Neural cell (in vitro differentiated cells): Measurements from ENCODE around the gene FGF5. TPM values are rescaled to one million over a fixed set of nuclear protein-coding genes. Genes with fewer than 3 reads are reported as not detected.
A peak's percentile ranks its signal among the peaks of the same experiment; 100 is the strongest.

Source experiments
- H2AFZ ChIP-seq: fragments of 200-600, 300-800 bp; sonication (generic), shearing (Covaris generic); 2 replicates; pipeline ENCODE4 v1.6.0; 2014; ENCODE audit warnings: low read depth, mild to moderate bottlenecking, antibody characterized with exemption, low read length, moderate library complexity
- H3F3A ChIP-seq: fragments of 200-600 bp; shearing (Covaris generic); 2 replicates; pipeline ENCODE4 v1.6.1; 2016; ENCODE audit warnings: mild to moderate bottlenecking, moderate library complexity, mixed read lengths, antibody characterized with exemption, low read length; ENCODE audit not compliant: insufficient read depth, poor library complexity, severe bottlenecking
- H3K27ac ChIP-seq: fragments of 200-600, 300-800 bp; sonication (generic), shearing (Covaris generic); 2 replicates; pipeline ENCODE4 v1.5.1; 2014; ENCODE audit warnings: mild to moderate bottlenecking, low read length, moderate library complexity
- H3K27me3 ChIP-seq: fragments of 300-800, 200-600 bp; sonication (generic), shearing (Covaris generic); 2 replicates; pipeline ENCODE4 v1.6.0; 2014; ENCODE audit warnings: mild to moderate bottlenecking, low read depth, low read length, moderate library complexity; ENCODE audit not compliant: insufficient read depth
- H3K36me3 ChIP-seq: fragments of 300-800, 200-600 bp; sonication (generic), shearing (Covaris generic); 2 replicates; pipeline ENCODE4 v1.5.1; 2014; ENCODE audit warnings: mild to moderate bottlenecking, antibody characterized with exemption, low read length, moderate library complexity; ENCODE audit not compliant: insufficient read depth
- H3K4me2 ChIP-seq: fragments of 300-800, 200-600 bp; sonication (generic), shearing (Covaris generic); 2 replicates; pipeline ENCODE4 v1.6.0; 2014; ENCODE audit warnings: mild to moderate bottlenecking, low read length
- H3K4me3 ChIP-seq: fragments of 300-800, 200-600 bp; sonication (generic), shearing (Covaris generic); 2 replicates; pipeline ENCODE4 v1.5.1; 2014; ENCODE audit warnings: mild to moderate bottlenecking, low read length, moderate library complexity
- H3K79me2 ChIP-seq: fragments of 200-600 bp; shearing (Covaris generic); replicated peaks from 2 replicates; pipeline ENCODE4 v1.6.0; 2014; ENCODE audit warnings: mild to moderate bottlenecking, low read length, moderate library complexity; ENCODE audit not compliant: insufficient read depth
- H3K9ac ChIP-seq: fragments of 300-800, 200-600 bp; sonication (generic), shearing (Covaris generic); 2 replicates; pipeline ENCODE4 v1.6.1; 2016; ENCODE audit warnings: mild to moderate bottlenecking, low read length, mixed read lengths
- H3K9me2 ChIP-seq: fragments of 200-600 bp; shearing (Covaris generic); 2 replicates; pipeline ENCODE4 v1.6.1; 2016; ENCODE audit warnings: mild to moderate bottlenecking, low read length, mixed read lengths; ENCODE audit not compliant: insufficient read depth
- H3K9me3 ChIP-seq: fragments of 200-600, 300-800 bp; sonication (generic), shearing (Covaris generic); 2 replicates; pipeline ENCODE4 v1.6.1; 2016; ENCODE audit warnings: mild to moderate bottlenecking, mixed run types, low read length, moderate library complexity, mixed read lengths
- H4K20me1 ChIP-seq: fragments of 200-600 bp; shearing (Covaris generic); 2 replicates; pipeline ENCODE4 v1.6.1; 2016; ENCODE audit warnings: mild to moderate bottlenecking, mixed run types; ENCODE audit not compliant: insufficient read depth
- EP300 ChIP-seq: fragments of 450-650 bp; conservative IDR thresholded peaks from 2 replicates; pipeline ENCODE4 v1.6.1; 2014; ENCODE audit warnings: antibody characterized with exemption, mild to moderate bottlenecking, moderate library complexity; ENCODE audit not compliant: poor library complexity, severe bottlenecking
- EZH2 ChIP-seq: fragments of 200-600, 300-800 bp; shearing (Covaris generic), sonication (generic); IDR thresholded peaks from 2 replicates; pipeline ENCODE4 v1.6.1; 2014; ENCODE audit warnings: antibody characterized with exemption, low read length, borderline replicate concordance, mild to moderate bottlenecking; ENCODE audit not compliant: insufficient read depth, poor library complexity, severe bottlenecking
- MXI1 ChIP-seq: fragments of 450-650 bp; conservative IDR thresholded peaks from 2 replicates; pipeline ENCODE4 v1.6.1; 2014; ENCODE audit warnings: antibody characterized with exemption, mild to moderate bottlenecking; ENCODE audit not compliant: poor library complexity, severe bottlenecking
- POLR2AphosphoS5 ChIP-seq: IDR thresholded peaks from 2 replicates; pipeline ENCODE4 v1.6.1; 2012
- RAD21 ChIP-seq: fragments of 450-650 bp; conservative IDR thresholded peaks from 2 replicates; pipeline ENCODE4 v1.6.1; 2014; ENCODE audit warnings: antibody characterized with exemption, mild to moderate bottlenecking, moderate library complexity
- SMC3 ChIP-seq: fragments of 450-650 bp; conservative IDR thresholded peaks from 2 replicates; pipeline ENCODE4 v1.6.1; 2014; ENCODE audit warnings: antibody characterized with exemption, mild to moderate bottlenecking, moderate library complexity; ENCODE audit not compliant: poor library complexity
- TAF1 ChIP-seq: IDR thresholded peaks from 2 replicates; pipeline ENCODE4 v1.6.1; 2012; ENCODE audit warnings: low read depth
- polyA plus RNA-seq: library from polyadenylated mRNA; depleted of rRNA; stranded (reverse); fragments of >200 nt; gene quantifications from 2 replicates; pipeline ENCODE4 v1.2.3, GENCODE V29; 2014
- TF ChIP-seq, protein P1 (sequence below): IDR thresholded peaks from 2 replicates; pipeline ENCODE4 v1.6.1; 2012; ENCODE audit warnings: borderline replicate concordance
- TF ChIP-seq, protein P2 (sequence below): fragments of 450-650 bp; IDR thresholded peaks from 2 replicates; pipeline ENCODE4 v1.5.1; 2014; ENCODE audit warnings: antibody characterized with exemption, mild to moderate bottlenecking, moderate library complexity; ENCODE audit not compliant: poor library complexity, severe bottlenecking

The FGF5 gene
- polyA plus RNA-seq, 1 donor from 2014 or later, result 0.26 TPM

DNA sequence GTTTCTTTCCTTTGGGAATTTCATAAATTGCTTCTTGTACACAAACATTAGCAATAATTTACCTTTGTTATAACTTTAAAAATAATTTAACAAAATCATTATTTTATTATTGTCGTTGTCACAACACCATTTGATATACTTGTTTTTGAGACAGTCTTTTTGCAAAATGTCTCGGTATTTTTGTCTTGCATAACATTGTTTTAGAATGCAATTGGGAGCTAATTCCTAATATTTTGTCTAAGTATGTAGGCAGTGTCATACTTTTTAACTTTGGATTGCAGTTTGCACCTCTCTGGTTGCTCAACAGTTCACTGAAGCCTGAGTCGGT lies 68.7 kb downstream of the FGF5 start:
- Histone ChIP-seq H3K4me2 (peak overlapping the region; percentile 67), H2AFZ (no peak overlapping the region), H3K36me3 (no peaks in the 10 kb centered on the region), H3K9me2 (no peaks in the 10 kb centered on the region), H3K9ac (no peak overlapping the region), H3K79me2 (no peaks in the 10 kb centered on the region), H4K20me1 (no peaks in the 10 kb centered on the region), H3K27ac (no peak overlapping the region), H3K4me3 (peak overlapping the region; percentile 83), H3K9me3 (no peaks in the 10 kb centered on the region), H3K27me3 (peaks cover 21% of the 10 kb centered on the region), H3F3A (no peaks in the 10 kb centered on the region)
- no peak for TF ChIP-seq POLR2AphosphoS5
- no peak for TF ChIP-seq EP300
- no peak for TF ChIP-seq EZH2
- TF ChIP-seq MXI1, result no peak
- TF ChIP-seq, protein P1, sequence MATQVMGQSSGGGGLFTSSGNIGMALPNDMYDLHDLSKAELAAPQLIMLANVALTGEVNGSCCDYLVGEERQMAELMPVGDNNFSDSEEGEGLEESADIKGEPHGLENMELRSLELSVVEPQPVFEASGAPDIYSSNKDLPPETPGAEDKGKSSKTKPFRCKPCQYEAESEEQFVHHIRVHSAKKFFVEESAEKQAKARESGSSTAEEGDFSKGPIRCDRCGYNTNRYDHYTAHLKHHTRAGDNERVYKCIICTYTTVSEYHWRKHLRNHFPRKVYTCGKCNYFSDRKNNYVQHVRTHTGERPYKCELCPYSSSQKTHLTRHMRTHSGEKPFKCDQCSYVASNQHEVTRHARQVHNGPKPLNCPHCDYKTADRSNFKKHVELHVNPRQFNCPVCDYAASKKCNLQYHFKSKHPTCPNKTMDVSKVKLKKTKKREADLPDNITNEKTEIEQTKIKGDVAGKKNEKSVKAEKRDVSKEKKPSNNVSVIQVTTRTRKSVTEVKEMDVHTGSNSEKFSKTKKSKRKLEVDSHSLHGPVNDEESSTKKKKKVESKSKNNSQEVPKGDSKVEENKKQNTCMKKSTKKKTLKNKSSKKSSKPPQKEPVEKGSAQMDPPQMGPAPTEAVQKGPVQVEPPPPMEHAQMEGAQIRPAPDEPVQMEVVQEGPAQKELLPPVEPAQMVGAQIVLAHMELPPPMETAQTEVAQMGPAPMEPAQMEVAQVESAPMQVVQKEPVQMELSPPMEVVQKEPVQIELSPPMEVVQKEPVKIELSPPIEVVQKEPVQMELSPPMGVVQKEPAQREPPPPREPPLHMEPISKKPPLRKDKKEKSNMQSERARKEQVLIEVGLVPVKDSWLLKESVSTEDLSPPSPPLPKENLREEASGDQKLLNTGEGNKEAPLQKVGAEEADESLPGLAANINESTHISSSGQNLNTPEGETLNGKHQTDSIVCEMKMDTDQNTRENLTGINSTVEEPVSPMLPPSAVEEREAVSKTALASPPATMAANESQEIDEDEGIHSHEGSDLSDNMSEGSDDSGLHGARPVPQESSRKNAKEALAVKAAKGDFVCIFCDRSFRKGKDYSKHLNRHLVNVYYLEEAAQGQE, result no peak
- TF ChIP-seq, protein P2, sequence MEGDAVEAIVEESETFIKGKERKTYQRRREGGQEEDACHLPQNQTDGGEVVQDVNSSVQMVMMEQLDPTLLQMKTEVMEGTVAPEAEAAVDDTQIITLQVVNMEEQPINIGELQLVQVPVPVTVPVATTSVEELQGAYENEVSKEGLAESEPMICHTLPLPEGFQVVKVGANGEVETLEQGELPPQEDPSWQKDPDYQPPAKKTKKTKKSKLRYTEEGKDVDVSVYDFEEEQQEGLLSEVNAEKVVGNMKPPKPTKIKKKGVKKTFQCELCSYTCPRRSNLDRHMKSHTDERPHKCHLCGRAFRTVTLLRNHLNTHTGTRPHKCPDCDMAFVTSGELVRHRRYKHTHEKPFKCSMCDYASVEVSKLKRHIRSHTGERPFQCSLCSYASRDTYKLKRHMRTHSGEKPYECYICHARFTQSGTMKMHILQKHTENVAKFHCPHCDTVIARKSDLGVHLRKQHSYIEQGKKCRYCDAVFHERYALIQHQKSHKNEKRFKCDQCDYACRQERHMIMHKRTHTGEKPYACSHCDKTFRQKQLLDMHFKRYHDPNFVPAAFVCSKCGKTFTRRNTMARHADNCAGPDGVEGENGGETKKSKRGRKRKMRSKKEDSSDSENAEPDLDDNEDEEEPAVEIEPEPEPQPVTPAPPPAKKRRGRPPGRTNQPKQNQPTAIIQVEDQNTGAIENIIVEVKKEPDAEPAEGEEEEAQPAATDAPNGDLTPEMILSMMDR, result no peak
- TF ChIP-seq SMC3, result no peak
- no peak for TF ChIP-seq TAF1
- no peak for TF ChIP-seq RAD21

DNA sequence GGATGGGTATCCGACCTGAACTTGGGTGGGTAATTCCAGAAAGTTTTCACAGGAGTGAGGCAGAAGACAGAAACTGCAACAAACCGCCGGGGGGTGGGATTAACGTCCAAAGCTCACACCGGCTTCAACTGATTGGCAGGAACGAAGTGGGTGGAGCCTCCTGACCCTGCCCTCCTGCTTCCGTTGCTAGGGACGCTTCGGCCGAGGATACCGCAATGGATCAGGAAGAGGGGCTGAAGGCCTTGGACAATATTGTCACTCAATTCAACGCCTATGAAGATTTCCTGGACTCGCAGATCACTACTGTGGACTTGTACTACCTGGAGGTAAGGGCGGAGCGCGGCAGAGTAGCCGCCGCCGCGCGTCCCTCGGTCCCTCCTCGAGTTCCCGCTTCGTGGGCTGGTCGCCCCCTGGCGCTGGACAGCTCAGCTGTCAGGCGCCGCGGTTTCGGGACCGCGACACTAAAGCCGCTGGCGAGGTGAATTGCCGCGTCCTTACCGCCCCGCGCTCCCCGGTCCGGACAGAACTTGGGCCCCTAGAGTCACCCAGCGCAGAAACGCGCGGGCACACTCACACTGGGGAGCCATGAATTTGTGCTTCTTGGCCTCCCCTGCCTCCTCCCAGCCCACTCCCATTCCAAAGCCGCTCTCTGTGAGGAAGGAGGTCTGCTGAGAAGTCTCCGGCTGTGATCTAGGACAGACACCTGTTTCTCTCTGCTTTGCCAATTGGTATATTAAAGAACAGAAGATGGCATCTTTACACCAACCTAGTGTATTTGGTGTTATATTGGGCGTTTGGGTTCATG lies 69.3 kb downstream of the FGF5 start, which contains the start of gene CFAP299:
CFAP299 (plus strand) TSS at position 177 of the 805 bp plus-strand sequence.
- Histone ChIP-seq H2AFZ (peak within 1 kb of the TSS; percentile 16), H3K9ac (peak within 1 kb of the TSS; percentile 27), H3K9me3 (no peaks in the 10 kb centered on the region)

More for the DNA sequence above, 69.3 kb downstream of the FGF5 start, which contains the start of gene CFAP299:
- TF ChIP-seq, protein P2, result peak; percentile 71
- no peak for TF ChIP-seq POLR2AphosphoS5
- TF ChIP-seq TAF1, result no peak
- TF ChIP-seq EZH2, result no peak
- no peak for TF ChIP-seq EP300
- TF ChIP-seq, protein P1, result no peak
- TF ChIP-seq SMC3, result peak; percentile 79
- peak; percentile 68 for TF ChIP-seq MXI1
- TF ChIP-seq RAD21, result peak; percentile 67
- Histone ChIP-seq H3K79me2 (no peaks in the 10 kb centered on the region), H3K27ac (no peak within 1 kb of the TSS), H4K20me1 (no peaks in the 10 kb centered on the region), H3K27me3 (peaks cover 21% of the 10 kb centered on the region), H3K36me3 (no peaks in the 10 kb centered on the region), H3F3A (no peaks in the 10 kb centered on the region), H3K9me2 (no peaks in the 10 kb centered on the region), H3K4me2 (peak within 1 kb of the TSS; percentile 67), H3K4me3 (peak within 1 kb of the TSS; percentile 83)
